Glomerular visceral epithelial cell (primary cell): ENCODE results near the gene ATXN7L1.
A peak's percentile ranks its signal among the peaks of the same experiment; 100 is the strongest.

Experiments
- DNase-seq: peaks from one replicate; pipeline ENCODE4 v3.0.0-alpha.2; 2016; ENCODE audit errors: extremely low spot score

ATXN7L1 gene

DNA sequence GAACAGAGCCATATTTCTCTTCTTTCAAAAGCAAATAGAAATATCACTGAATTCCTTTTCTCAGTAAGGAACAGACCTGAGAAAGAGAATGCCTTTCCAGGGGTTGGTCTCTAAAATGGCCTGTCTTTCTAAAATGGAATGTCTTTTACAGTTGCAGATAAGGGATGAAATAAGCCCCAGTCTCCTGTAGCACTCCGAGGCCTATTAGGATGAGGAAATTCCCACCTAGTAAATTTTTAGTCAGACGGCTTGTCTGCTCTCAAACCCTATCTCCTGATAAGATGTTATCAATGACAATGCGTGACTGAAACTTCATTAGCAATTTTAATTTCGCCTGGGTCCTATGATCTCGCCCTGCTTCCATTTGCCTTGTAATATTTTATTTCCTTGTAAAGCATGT is 292.2 kb downstream of the ATXN7L1 start:
- no peak for DNase-seq

GRCh38 chr7:105583061-105583460 is 293.3 kb downstream of the ATXN7L1 start:
- no peak for DNase-seq

- peak; percentile 86 for DNase-seq
Observed at GRCh38 chr7:105581066-105581811, 295.2 kb downstream of the ATXN7L1 start, which contains the start of gene EFCAB10. Gene EFCAB10 (minus strand): TSS chr7:105581493. CDS start chr7:105581463, 30 bp downstream.

GRCh38 chr7:105580022-105580740 is 296.2 kb downstream of the ATXN7L1 start:
- DNase-seq: peak; percentile 45

- no peak for DNase-seq
Observed at GRCh38 chr7:105578496-105578895, 297.9 kb downstream of the ATXN7L1 start.

- DNase-seq: no peak
Observed at GRCh38 chr7:105577251-105577650, 299.1 kb downstream of the ATXN7L1 start.

DNA sequence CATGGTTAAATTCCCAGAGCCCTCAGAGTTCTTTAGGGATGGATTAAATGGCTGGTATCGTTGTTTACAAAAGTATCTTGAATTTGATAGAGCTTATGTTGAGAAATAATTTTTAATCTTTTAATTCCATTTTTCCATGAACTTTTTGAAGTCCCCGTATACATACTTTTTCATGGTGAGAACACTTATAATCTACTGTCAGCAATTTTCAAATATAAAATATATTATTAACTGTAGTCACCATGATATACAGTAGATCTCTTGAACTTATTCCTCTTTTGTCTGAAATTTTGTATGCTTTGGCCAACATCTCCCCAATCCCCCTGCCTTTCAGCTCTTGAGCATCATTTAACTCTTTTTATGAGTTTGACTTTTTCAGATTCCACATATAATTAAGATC is 304.5 kb downstream of the ATXN7L1 start:
- no peak for DNase-seq

DNA sequence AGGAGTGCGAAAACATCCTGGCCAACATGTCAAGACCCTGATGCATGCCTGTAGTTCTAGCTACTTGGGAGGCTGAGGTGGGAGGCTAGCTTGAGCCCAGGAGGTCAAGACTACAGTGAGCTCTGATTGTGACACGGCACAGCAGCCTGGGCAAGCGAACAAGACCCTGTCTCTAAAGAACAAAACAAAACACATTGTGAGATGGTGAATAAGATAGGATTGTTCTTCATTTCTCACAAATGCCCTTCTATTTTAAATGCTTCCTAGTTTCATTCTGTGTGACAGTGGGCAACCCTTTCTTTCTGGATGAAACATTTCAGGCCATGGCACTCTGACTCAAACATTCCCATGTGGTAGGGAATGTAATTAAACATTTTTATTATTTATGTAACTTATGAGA is 308.6 kb downstream of the ATXN7L1 start:
- DNase-seq: no peak

DNA sequence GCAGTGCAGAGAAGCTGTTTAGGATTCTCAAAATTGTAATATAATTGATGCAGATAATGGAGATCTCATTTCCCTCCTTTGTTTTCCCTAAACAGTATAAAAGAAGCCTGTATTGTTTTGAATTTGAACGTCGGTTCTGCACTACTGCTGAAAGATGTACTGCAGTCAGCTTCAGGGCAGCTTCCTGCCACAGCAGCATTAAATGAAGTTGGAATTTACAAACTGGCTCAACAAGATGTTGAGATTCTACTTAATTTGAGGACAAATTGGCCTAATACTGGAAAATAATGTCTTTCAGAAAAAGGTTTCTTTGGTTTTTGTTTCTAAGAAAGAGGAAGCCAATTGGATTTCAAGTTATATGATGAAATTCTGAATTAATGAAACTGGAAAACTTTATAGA is 309.4 kb downstream of the ATXN7L1 start:
- no peak for DNase-seq

DNA sequence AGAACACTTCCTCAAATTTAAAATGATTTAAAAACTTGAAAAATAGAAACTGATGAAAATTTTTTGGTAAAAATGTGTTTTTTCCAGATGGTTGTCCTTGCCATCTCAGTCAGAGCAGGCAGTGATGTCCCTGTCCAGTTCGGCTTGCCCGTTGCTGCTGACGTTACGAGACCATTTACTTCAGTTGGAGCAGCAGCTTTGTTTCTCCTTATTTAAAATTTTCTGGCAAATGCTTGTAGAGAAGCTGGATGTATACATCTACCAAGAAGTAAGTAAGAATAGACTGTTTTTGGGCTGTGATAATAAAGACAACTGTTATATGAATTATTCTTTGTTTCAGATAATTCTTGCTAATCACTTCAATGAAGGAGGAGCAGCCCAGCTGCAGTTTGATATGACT is 311.2 kb downstream of the ATXN7L1 start:
- no peak for DNase-seq

GRCh38 chr7:105559926-105560325 is 316.5 kb downstream of the ATXN7L1 start:
- no peak for DNase-seq
